MCF 10A (cell line): Measurements from ENCODE around the gene RNF207. TPM values are rescaled to one million over a fixed set of nuclear protein-coding genes. Genes with fewer than 3 reads are reported as not detected.

Experiments used
- BruUV-seq: library from RNA; stranded (reverse); fragments of 400-500 nt; replicated peaks from 2 replicates; lab custom pipeline; 2021; lab: Mats Ljungman, UMichigan
- CTCF ChIA-PET: fragments of 300-600 bp; sonication (Branson Sonifier 250); formaldehyde crosslinking; extraction: SDS; loops from one replicate; lab custom pipeline; 2021; ENCODE audit warnings: antibody characterized with exemption, inconsistent platforms; lab: Yijun Ruan, JAX
- POLR2A ChIA-PET: fragments of 300-600, 350-650 bp; sonication (Branson Sonifier 250); formaldehyde crosslinking; extraction: SDS; loops from one replicate; lab custom pipeline; 2020; ENCODE audit warnings: antibody characterized with exemption, inconsistent platforms; lab: Yijun Ruan, JAX
- DNase-seq: peaks from one replicate; pipeline ENCODE4 v3.0.0-alpha.2; 2018; ENCODE audit not compliant: unreplicated experiment
- H3K27ac Mint-ChIP-seq: one replicate; pipeline ENCODE4 v1.8.0; 2022; ENCODE audit warnings: mild to moderate bottlenecking, low read depth, mixed read lengths; ENCODE audit not compliant: unreplicated experiment
- H3K27me3 Mint-ChIP-seq: one replicate; pipeline ENCODE4 v1.8.0; 2022; ENCODE audit warnings: mixed read lengths; ENCODE audit not compliant: insufficient read depth, unreplicated experiment
- H3K36me3 Mint-ChIP-seq: one replicate; pipeline ENCODE4 v1.8.0; 2022; ENCODE audit warnings: mild to moderate bottlenecking, moderate library complexity, mixed read lengths; ENCODE audit not compliant: insufficient read depth, unreplicated experiment
- H3K4me1 Mint-ChIP-seq: one replicate; pipeline ENCODE4 v1.8.0; 2022; ENCODE audit warnings: mixed read lengths; ENCODE audit not compliant: insufficient read depth, unreplicated experiment
- H3K4me3 Mint-ChIP-seq: one replicate; pipeline ENCODE4 v1.8.0; 2022; ENCODE audit warnings: mild to moderate bottlenecking, moderate library complexity, mixed read lengths; ENCODE audit not compliant: unreplicated experiment
- H3K9me3 Mint-ChIP-seq: one replicate; pipeline ENCODE4 v1.8.0; 2022; ENCODE audit warnings: mixed read lengths; ENCODE audit not compliant: unreplicated experiment
- CTCF ChIP-seq: fragments of 200-600 bp; IDR thresholded peaks from one replicate; pipeline ENCODE4 v1.8.0; 2022; ENCODE audit warnings: antibody characterized with exemption, mild to moderate bottlenecking; ENCODE audit not compliant: unreplicated experiment
- intact Hi-C: fragments of 100-400 bp; cut with micrococcal nuclease; formaldehyde crosslinking; loops from 2 replicates; pipeline ENCODE4 v1.14.1; 2022
- total RNA-seq: library from RNA; stranded (reverse); gene quantifications from 2 replicates; pipeline ENCODE4 v1.2.3, GENCODE V29; 2022

RNF207 gene
- total RNA-seq, 1 experiment from 2014 or later: 6.2 TPM

- Mint-ChIP-seq H3K27ac (no peak overlapping the region), H3K27me3 (no peaks in the 10 kb centered on the region), H3K9me3 (no peaks in the 10 kb centered on the region), H3K36me3 (peaks cover 11% of the 10 kb centered on the region), H3K4me1 (peaks cover 8% of the 10 kb centered on the region), H3K4me3 (no peak overlapping the region)
- BruUV-seq: no TSS peak
- ChIA-PET CTCF (interaction anchor here (0.6 kb wide), 1 partner anchor 80 kb away, joined by 4 read pairs; no protein-coding TSS in a partner anchor), POLR2A (no interaction called here)
- intact Hi-C loops: no loop called here
- DNase-seq: no peak
- no peak for TF ChIP-seq CTCF
Measured at GRCh38 chr1:6270401-6270800, 64.5 kb downstream of the RNF207 start.

Other genes with a start within 250 kb of the RNF207 start
- gene NPHP4, start 213.7 kb upstream of the RNF207 start, total RNA-seq: 14.4 and 15.0 TPM in 2 replicates
- 11.8 and 13.3 TPM in 2 replicates for gene KCNAB2, start 160.2 kb upstream of the RNF207 start, total RNA-seq
- gene CHD5, start 25.8 kb upstream of the RNF207 start, total RNA-seq: 0.07 and 0.17 TPM in 2 replicates
- gene RPL22, start 6.5 kb upstream of the RNF207 start, total RNA-seq: 477 and 513 TPM in 2 replicates
- gene ICMT, start 29.8 kb downstream of the RNF207 start, total RNA-seq: 26.5 and 28.3 TPM in 2 replicates
- gene HES3, start 38.1 kb downstream of the RNF207 start, total RNA-seq: not detected in 2 replicates
- 4.6 and 5.0 TPM in 2 replicates for gene GPR153, start 55.0 kb downstream of the RNF207 start, total RNA-seq
- 110 and 117 TPM in 2 replicates for gene ACOT7, start 187.6 kb downstream of the RNF207 start, total RNA-seq
- gene HES2, start 213.8 kb downstream of the RNF207 start, total RNA-seq: 5.0 and 7.6 TPM in 2 replicates
- 0.68 TPM in 1 of 2 replicates, not detected in the other for gene ESPN, start 218.7 kb downstream of the RNF207 start, total RNA-seq